HepG2 (cell line): ENCODE results near the gene KRTAP5-6. TPM values are rescaled to one million over a fixed set of nuclear protein-coding genes. Genes with fewer than 3 reads are reported as not detected.

Experiments
- BHLHE40 ChIP-seq: IDR thresholded peaks from 2 replicates; pipeline ENCODE4 v1.6.1; 2011; ENCODE audit warnings: low read length, improper control_type of control experiment
- CREB3 ChIP-seq: sonication (generic); formaldehyde crosslinking; IDR thresholded peaks from 2 replicates; pipeline ENCODE4 v1.5.0; 2020; ENCODE audit warnings: missing genetic modification reagents
- DMAP1 ChIP-seq: IDR thresholded peaks from 2 replicates; pipeline ENCODE4 v1.6.1; 2016
- EEA1 ChIP-seq: sonication (generic); formaldehyde crosslinking; IDR thresholded peaks from 2 replicates; pipeline ENCODE4 v1.5.1; 2020; ENCODE audit warnings: mild to moderate bottlenecking, missing genetic modification reagents, borderline replicate concordance
- FIP1L1 ChIP-seq: fragments of 200-400 bp; formaldehyde crosslinking; IDR thresholded peaks from 2 replicates; pipeline ENCODE4 v1.6.1; 2018; ENCODE audit warnings: low read depth, mild to moderate bottlenecking, low read length, moderate library complexity, borderline replicate concordance; ENCODE audit not compliant: insufficient read depth
- KDM5B ChIP-seq: sonication (generic); formaldehyde crosslinking; IDR thresholded peaks from 2 replicates; pipeline ENCODE4 v1.4.0; 2020; ENCODE audit warnings: missing genetic modification reagents, mild to moderate bottlenecking, borderline replicate concordance
- NFKBIZ ChIP-seq: IDR thresholded peaks from 2 replicates; pipeline ENCODE4 v1.6.1; 2018; ENCODE audit warnings: missing genetic modification reagents, missing compliant biosample characterization
- NFYB ChIP-seq: sonication (generic); formaldehyde crosslinking; IDR thresholded peaks from 2 replicates; pipeline ENCODE4 v1.4.0; 2020; ENCODE audit warnings: missing genetic modification reagents
- NFYC ChIP-seq: IDR thresholded peaks from 2 replicates; pipeline ENCODE4 v1.6.1; 2016; ENCODE audit warnings: missing genetic modification reagents, missing compliant biosample characterization
- PHF8 ChIP-seq: sonication (generic); formaldehyde crosslinking; IDR thresholded peaks from 2 replicates; pipeline ENCODE4 v1.5.0; 2020; ENCODE audit warnings: missing genetic modification reagents
- RNF2 ChIP-seq: fragments of 450-650 bp; conservative IDR thresholded peaks from 2 replicates; pipeline ENCODE4 v1.6.1; 2016; ENCODE audit warnings: low read depth
- SALL2 ChIP-seq: sonication (generic); formaldehyde crosslinking; IDR thresholded peaks from 2 replicates; pipeline ENCODE4 v1.8.1; 2023; ENCODE audit warnings: mild to moderate bottlenecking, missing genetic modification reagents, inconsistent platforms
- SP1 ChIP-seq, 2 experiments: fragments of 450-650 bp in 1 of 2; sonication (generic) in 1 of 2; formaldehyde crosslinking in 1 of 2; IDR thresholded peaks; 2 replicates each; pipeline versions ENCODE4 v1.4.0 to v1.6.1; 2016 to 2020; ENCODE audit warnings: missing genetic modification reagents in 1 of 2
- SRY ChIP-seq: sonication (generic); formaldehyde crosslinking; IDR thresholded peaks from 2 replicates; pipeline ENCODE4 v1.8.0; 2022; ENCODE audit warnings: mild to moderate bottlenecking, missing genetic modification reagents
- THAP11 ChIP-seq: IDR thresholded peaks from 2 replicates; pipeline ENCODE4 v1.6.1; 2016; ENCODE audit warnings: missing biosample characterization, missing genetic modification reagents
- ZFP41 ChIP-seq: sonication (generic); formaldehyde crosslinking; IDR thresholded peaks from 2 replicates; pipeline ENCODE4 v1.4.0; 2020; ENCODE audit warnings: mild to moderate bottlenecking, missing genetic modification reagents, borderline replicate concordance
- ZNF30 ChIP-seq: sonication (generic); formaldehyde crosslinking; IDR thresholded peaks from 2 replicates; pipeline ENCODE4 v1.5.0; 2020; ENCODE audit warnings: mild to moderate bottlenecking, missing genetic modification reagents
- ZNF382 ChIP-seq: sonication (generic); formaldehyde crosslinking; IDR thresholded peaks from 2 replicates; pipeline ENCODE4 v1.5.0; 2020; ENCODE audit warnings: missing genetic modification reagents, mild to moderate bottlenecking, borderline replicate concordance
- ZNF550 ChIP-seq: sonication (generic); formaldehyde crosslinking; IDR thresholded peaks from 2 replicates; pipeline ENCODE4 v1.4.0; 2020; ENCODE audit warnings: mild to moderate bottlenecking, missing genetic modification reagents, borderline replicate concordance
- ZNF678 ChIP-seq: sonication (generic); formaldehyde crosslinking; IDR thresholded peaks from 2 replicates; pipeline ENCODE4 v1.4.0; 2020; ENCODE audit warnings: mild to moderate bottlenecking, missing genetic modification reagents
- ZNF850 ChIP-seq: sonication (generic); formaldehyde crosslinking; conservative IDR thresholded peaks from 2 replicates; pipeline ENCODE4 v1.9.0; 2021; ENCODE audit warnings: mild to moderate bottlenecking, missing genetic modification reagents
- polyA plus RNA-seq, 8 experiments: library from polyadenylated mRNA; depleted of rRNA in 3 of 8; stranded (reverse) in 7 of 8; unstranded in 1 of 8; fragments of >200 nt; fragmentation: Illumina TruSeq in 4 of 8; extraction: Trizol in 4 of 8; gene quantifications; 2 replicates each; pipeline versions ENCODE4 v1.2.1 to v1.2.3, GENCODE V29; 2011 to 2016; ENCODE audit warnings: low read depth in 4 of 8, missing spikeins in 1 of 8, mixed read lengths in 1 of 8; ENCODE audit not compliant: insufficient read depth in 1 of 8
- total RNA-seq, 5 experiments: library from RNA; depleted of rRNA; stranded (reverse); fragments of >200 nt; fragmentation: Illumina TruSeq; extraction: Trizol; gene quantifications; 2 replicates each; pipeline ENCODE4 v1.2.3, GENCODE V29; 2016; ENCODE audit warnings: low read depth in 1 of 5
- TF ChIP-seq, protein P1 (sequence below): IDR thresholded peaks from 2 replicates; pipeline ENCODE4 v1.6.1; 2016; ENCODE audit warnings: missing compliant biosample characterization, missing genetic modification reagents, borderline replicate concordance
- TF ChIP-seq, protein P2 (sequence below): IDR thresholded peaks from 2 replicates; pipeline ENCODE4 v1.6.1; 2016; ENCODE audit warnings: low read depth, missing genetic modification reagents, missing compliant biosample characterization

KRTAP5-6 gene
- total and polyA plus RNA-seq, 2 of the 13 experiments (the other 11 are each of a cell fraction or from before 2014, with no cell fraction given), result not detected

DNA sequence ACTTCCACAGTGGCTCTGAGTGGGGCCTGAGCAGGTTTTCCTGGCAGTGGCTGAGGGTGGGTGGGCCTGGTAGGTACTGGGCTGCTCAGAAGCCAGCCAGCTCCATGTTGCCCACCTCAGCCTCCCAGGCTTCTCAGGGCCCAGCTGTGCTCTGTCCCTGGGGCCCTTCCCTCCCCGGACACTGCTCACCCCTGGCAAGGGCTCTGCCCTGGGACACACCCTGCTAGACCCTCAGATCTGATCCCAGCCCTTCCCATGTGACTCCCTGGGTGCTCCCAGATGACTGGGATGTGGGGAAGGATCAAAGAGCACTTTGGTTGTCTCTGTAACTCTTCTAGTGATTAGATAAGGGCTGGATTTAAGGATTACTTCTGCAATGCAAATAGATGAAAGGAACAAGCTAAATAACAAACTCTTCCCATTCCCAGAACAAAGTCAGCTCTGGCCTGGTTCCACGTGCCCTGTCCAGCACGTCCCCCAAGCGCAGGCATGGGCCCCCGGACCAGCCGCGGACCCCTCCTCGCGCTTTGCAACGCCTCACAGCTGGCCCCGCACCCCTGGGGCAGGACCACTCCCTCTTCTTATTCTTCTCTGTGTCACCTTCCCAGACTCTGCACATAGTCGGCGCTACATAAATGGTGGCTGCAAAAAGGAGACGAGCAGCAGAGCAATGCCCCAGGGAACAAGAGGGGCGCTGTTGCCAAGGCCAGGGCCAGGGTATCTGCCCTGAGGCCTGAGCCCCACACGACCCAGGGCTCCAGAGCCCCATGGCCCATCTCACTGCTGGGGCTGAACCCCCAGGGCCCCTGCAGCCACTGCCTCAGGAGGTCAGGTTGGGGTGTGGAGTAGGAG lies 5.7 kb upstream of the KRTAP5-6 start (continued):
- TF ChIP-seq ZNF550 (CRISPR knock-in tag) (peak; percentile 14; the same call in 1 of the 2 replicates), NFKBIZ (CRISPR knock-in tag) (peak; percentile 89), RNF2 (peak; percentile 90; the same call in 1 of the 2 replicates), KDM5B (no peak), NFYB (CRISPR knock-in tag) (no peak), SP1 (IDR thresholded peaks at IDR 0.05) (no peak), SP1 (CRISPR knock-in tag; IDR thresholded peaks at IDR 0.05) (peak; percentile 38; the same call in 1 of the 2 replicates), NFYC (CRISPR knock-in tag) (0 out of 2 replicates have a peak, but pooled peaks have one; percentile 32), FIP1L1 (no peak), EEA1 (CRISPR knock-in tag) (peak; percentile 71; the same call in 1 of the 2 replicates), ZNF850 (peak; percentile 94), ZFP41 (CRISPR knock-in tag) (no peak), ZNF30 (no peak), DMAP1 (peak; percentile 67), SRY (CRISPR knock-in tag) (peak; percentile 76), PHF8 (CRISPR knock-in tag) (peak; percentile 54; the same call in 1 of the 2 replicates), THAP11 (CRISPR knock-in tag) (peak; percentile 80), CREB3 (CRISPR knock-in tag) (peak; percentile 73; the same call in 1 of the 2 replicates), SALL2 (CRISPR knock-in tag) (peak; percentile 91; the same call in 1 of the 2 replicates), ZNF678 (CRISPR knock-in tag) (no peak), BHLHE40 (peak; percentile 75), ZNF382 (CRISPR knock-in tag) (no peak)
- TF ChIP-seq, protein P1, sequence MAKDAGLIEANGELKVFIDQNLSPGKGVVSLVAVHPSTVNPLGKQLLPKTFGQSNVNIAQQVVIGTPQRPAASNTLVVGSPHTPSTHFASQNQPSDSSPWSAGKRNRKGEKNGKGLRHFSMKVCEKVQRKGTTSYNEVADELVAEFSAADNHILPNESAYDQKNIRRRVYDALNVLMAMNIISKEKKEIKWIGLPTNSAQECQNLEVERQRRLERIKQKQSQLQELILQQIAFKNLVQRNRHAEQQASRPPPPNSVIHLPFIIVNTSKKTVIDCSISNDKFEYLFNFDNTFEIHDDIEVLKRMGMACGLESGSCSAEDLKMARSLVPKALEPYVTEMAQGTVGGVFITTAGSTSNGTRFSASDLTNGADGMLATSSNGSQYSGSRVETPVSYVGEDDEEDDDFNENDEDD (CRISPR knock-in tag), result peak; percentile 88
- TF ChIP-seq, protein P2, sequence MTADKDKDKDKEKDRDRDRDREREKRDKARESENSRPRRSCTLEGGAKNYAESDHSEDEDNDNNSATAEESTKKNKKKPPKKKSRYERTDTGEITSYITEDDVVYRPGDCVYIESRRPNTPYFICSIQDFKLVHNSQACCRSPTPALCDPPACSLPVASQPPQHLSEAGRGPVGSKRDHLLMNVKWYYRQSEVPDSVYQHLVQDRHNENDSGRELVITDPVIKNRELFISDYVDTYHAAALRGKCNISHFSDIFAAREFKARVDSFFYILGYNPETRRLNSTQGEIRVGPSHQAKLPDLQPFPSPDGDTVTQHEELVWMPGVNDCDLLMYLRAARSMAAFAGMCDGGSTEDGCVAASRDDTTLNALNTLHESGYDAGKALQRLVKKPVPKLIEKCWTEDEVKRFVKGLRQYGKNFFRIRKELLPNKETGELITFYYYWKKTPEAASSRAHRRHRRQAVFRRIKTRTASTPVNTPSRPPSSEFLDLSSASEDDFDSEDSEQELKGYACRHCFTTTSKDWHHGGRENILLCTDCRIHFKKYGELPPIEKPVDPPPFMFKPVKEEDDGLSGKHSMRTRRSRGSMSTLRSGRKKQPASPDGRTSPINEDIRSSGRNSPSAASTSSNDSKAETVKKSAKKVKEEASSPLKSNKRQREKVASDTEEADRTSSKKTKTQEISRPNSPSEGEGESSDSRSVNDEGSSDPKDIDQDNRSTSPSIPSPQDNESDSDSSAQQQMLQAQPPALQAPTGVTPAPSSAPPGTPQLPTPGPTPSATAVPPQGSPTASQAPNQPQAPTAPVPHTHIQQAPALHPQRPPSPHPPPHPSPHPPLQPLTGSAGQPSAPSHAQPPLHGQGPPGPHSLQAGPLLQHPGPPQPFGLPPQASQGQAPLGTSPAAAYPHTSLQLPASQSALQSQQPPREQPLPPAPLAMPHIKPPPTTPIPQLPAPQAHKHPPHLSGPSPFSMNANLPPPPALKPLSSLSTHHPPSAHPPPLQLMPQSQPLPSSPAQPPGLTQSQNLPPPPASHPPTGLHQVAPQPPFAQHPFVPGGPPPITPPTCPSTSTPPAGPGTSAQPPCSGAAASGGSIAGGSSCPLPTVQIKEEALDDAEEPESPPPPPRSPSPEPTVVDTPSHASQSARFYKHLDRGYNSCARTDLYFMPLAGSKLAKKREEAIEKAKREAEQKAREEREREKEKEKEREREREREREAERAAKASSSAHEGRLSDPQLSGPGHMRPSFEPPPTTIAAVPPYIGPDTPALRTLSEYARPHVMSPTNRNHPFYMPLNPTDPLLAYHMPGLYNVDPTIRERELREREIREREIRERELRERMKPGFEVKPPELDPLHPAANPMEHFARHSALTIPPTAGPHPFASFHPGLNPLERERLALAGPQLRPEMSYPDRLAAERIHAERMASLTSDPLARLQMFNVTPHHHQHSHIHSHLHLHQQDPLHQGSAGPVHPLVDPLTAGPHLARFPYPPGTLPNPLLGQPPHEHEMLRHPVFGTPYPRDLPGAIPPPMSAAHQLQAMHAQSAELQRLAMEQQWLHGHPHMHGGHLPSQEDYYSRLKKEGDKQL (CRISPR knock-in tag), result peak; percentile 97
